H1 (cell line): ENCODE data around the gene KLK7. TPM values are rescaled to one million over a fixed set of nuclear protein-coding genes. Genes with fewer than 3 reads are reported as not detected.

Source experiments
- CTCF ChIA-PET: fragments of 300-600 bp; sonication (Branson Sonifier 250); formaldehyde crosslinking; loops from one replicate; lab custom pipeline; 2021; ENCODE audit not compliant: partially characterized antibody; lab: Charles Lee
- POLR2A ChIA-PET: fragments of 300-600 bp; sonication (Branson Sonifier 250); formaldehyde crosslinking; loops from one replicate; lab custom pipeline; 2021; ENCODE audit warnings: inconsistent platforms; ENCODE audit not compliant: partially characterized antibody; lab: Charles Lee
- DNase-seq, 2 experiments: peaks; one replicate each; pipeline versions ENCODE4 v3.0.0 to v3.0.0-alpha.2; 2010 to 2022; ENCODE audit warnings: low spot score in 2 of 2, low read depth in 1 of 2, mixed read lengths in 1 of 2
- FAIRE-seq: peaks from 2 replicates; lab custom pipeline; 2011; peaks lifted over from hg19 to GRCh38; lab: Jason Lieb, UNC
- H2AFZ ChIP-seq: 2 replicates; pipeline ENCODE4 v1.8.1; 2012; ENCODE audit warnings: low read length, inconsistent platforms
- H2AK5ac ChIP-seq: 2 replicates; pipeline ENCODE4 v1.6.1; 2013; ENCODE audit warnings: low read depth, low read length
- H2BK120ac ChIP-seq: replicated peaks from 2 replicates; pipeline ENCODE3; 2013; ENCODE audit warnings: low read depth, low read length, inconsistent platforms
- H2BK12ac ChIP-seq: 2 replicates; pipeline ENCODE4 v1.6.1; 2013; ENCODE audit warnings: low read depth, low read length
- H2BK15ac ChIP-seq: 2 replicates; pipeline ENCODE4 v1.6.1; 2013; ENCODE audit warnings: low read length
- H2BK20ac ChIP-seq: 2 replicates; pipeline ENCODE4 v1.6.1; 2013; ENCODE audit warnings: low read length
- H2BK5ac ChIP-seq: 2 replicates; pipeline ENCODE4 v1.6.1; 2013; ENCODE audit warnings: low read depth, low read length
- H3K14ac ChIP-seq: 2 replicates; pipeline ENCODE4 v1.6.1; 2013; ENCODE audit warnings: inconsistent platforms; ENCODE audit not compliant: insufficient read length
- H3K18ac ChIP-seq: 2 replicates; pipeline ENCODE4 v1.6.1; 2013; ENCODE audit warnings: low read length; ENCODE audit errors: extremely low read depth
- H3K23ac ChIP-seq: 2 replicates; pipeline ENCODE4 v1.6.1; 2013; ENCODE audit warnings: inconsistent platforms; ENCODE audit not compliant: insufficient read length
- H3K23me2 ChIP-seq: 2 replicates; pipeline ENCODE4 v1.6.1; 2013; ENCODE audit warnings: low read depth, low read length
- H3K27ac ChIP-seq: 2 replicates; pipeline ENCODE4 v1.6.1; 2011; ENCODE audit warnings: low read depth, low read length, inconsistent platforms
- H3K27me3 ChIP-seq, 4 experiments: replicated peaks in 1 of 4; 1 replicate in 1 of 4; 2 replicates in 3 of 4; pipeline versions ENCODE4 v1.6.1 to v1.8.1; 2011 to 2013; ENCODE audit warnings: low read length in 3 of 4, mild to moderate bottlenecking in 3 of 4, inconsistent platforms in 2 of 4, mixed read lengths in 2 of 4, moderate library complexity in 1 of 4; ENCODE audit not compliant: control insufficient read depth in 3 of 4, insufficient read depth in 3 of 4; ENCODE audit errors: extremely low read depth in 1 of 4
- H3K36me3 ChIP-seq, 4 experiments: 2 replicates each; pipeline versions ENCODE4 v1.6.1 to v1.8.1; 2011 to 2013; ENCODE audit warnings: mild to moderate bottlenecking in 4 of 4, low read length in 3 of 4, moderate library complexity in 2 of 4, control low read depth in 1 of 4, inconsistent platforms in 1 of 4; ENCODE audit not compliant: insufficient read depth in 4 of 4, control insufficient read depth in 2 of 4
- H3K4ac ChIP-seq: replicated peaks from 2 replicates; pipeline ENCODE3; 2013; ENCODE audit warnings: low read length, low read depth, mixed read lengths, inconsistent platforms; ENCODE audit not compliant: insufficient read length
- H3K4me1 ChIP-seq, 4 experiments: replicated peaks in 1 of 4; 1 replicate in 1 of 4; 2 replicates in 3 of 4; pipeline versions ENCODE4 v1.6.1 to v1.8.1; 2011 to 2013; ENCODE audit warnings: low read length in 3 of 4, inconsistent platforms in 2 of 4, mixed read lengths in 1 of 4; ENCODE audit not compliant: insufficient read depth in 4 of 4, control insufficient read depth in 3 of 4
- H3K4me2 ChIP-seq, 2 experiments: 2 replicates each; pipeline versions ENCODE4 v1.6.1 to v1.8.1; 2011 to 2013; ENCODE audit warnings: low read depth in 2 of 2, low read length in 2 of 2, control low read depth in 1 of 2, inconsistent platforms in 1 of 2, mild to moderate bottlenecking in 1 of 2; ENCODE audit not compliant: insufficient read depth in 1 of 2
- H3K4me3 ChIP-seq, 4 experiments: fragments of 200-600, 300-600 bp in 1 of 4; sonication (generic), shearing (Covaris generic), sonication (Bioruptor Twin) in 1 of 4; 2 replicates each; pipeline versions ENCODE4 v1.5.1 to v1.8.1; 2011 to 2016; ENCODE audit warnings: low read length in 4 of 4, low read depth in 3 of 4, control low read depth in 2 of 4, inconsistent platforms in 2 of 4, mild to moderate bottlenecking in 2 of 4, mixed read lengths in 1 of 4, moderate library complexity in 1 of 4; ENCODE audit not compliant: insufficient read depth in 2 of 4; ENCODE audit errors: extremely low read depth in 1 of 4
- H3K56ac ChIP-seq: replicated peaks from 2 replicates; pipeline ENCODE3; 2013; ENCODE audit warnings: low read depth, mild to moderate bottlenecking, mixed read lengths, low read length, inconsistent platforms; ENCODE audit not compliant: insufficient read length
- H3K79me1 ChIP-seq: 2 replicates; pipeline ENCODE4 v1.6.1; 2013; ENCODE audit warnings: low read depth, low read length, control low read depth
- H3K79me2 ChIP-seq, 2 experiments: 2 replicates each; pipeline versions ENCODE4 v1.6.1 to v1.8.1; 2012 to 2013; ENCODE audit warnings: low read length in 2 of 2, mild to moderate bottlenecking in 2 of 2, inconsistent platforms in 1 of 2; ENCODE audit not compliant: insufficient read depth in 2 of 2, control insufficient read depth in 1 of 2
- H3K9ac ChIP-seq, 4 experiments: replicated peaks in 1 of 4; 1 replicate in 1 of 4; 2 replicates in 3 of 4; pipeline versions ENCODE4 v1.6.1 to v1.8.1; 2011 to 2013; ENCODE audit warnings: low read depth in 3 of 4, low read length in 3 of 4, control low read depth in 2 of 4, mild to moderate bottlenecking in 2 of 4, moderate library complexity in 2 of 4, inconsistent platforms in 1 of 4; ENCODE audit errors: extremely low read depth in 1 of 4
- H3K9me3 ChIP-seq, 2 experiments: 2 replicates each; pipeline versions ENCODE4 v1.6.1 to v1.8.1; 2012 to 2013; ENCODE audit warnings: mild to moderate bottlenecking in 2 of 2, moderate library complexity in 2 of 2, control low read depth in 1 of 2, inconsistent platforms in 1 of 2, low read depth in 1 of 2, low read length in 1 of 2, mixed read lengths in 1 of 2; ENCODE audit not compliant: insufficient read depth in 2 of 2
- H4K20me1 ChIP-seq, 2 experiments: replicated peaks in 1 of 2; 2 replicates each; pipeline versions ENCODE3 to v1.8.1; 2011 to 2013; ENCODE audit warnings: inconsistent platforms in 2 of 2, low read length in 2 of 2, mild to moderate bottlenecking in 1 of 2; ENCODE audit not compliant: insufficient read depth in 2 of 2, control insufficient read depth in 1 of 2
- H4K5ac ChIP-seq: 2 replicates; pipeline ENCODE4 v1.6.1; 2013; ENCODE audit warnings: low read length, low read depth, mixed read lengths, inconsistent platforms; ENCODE audit not compliant: insufficient read length
- H4K8ac ChIP-seq: 2 replicates; pipeline ENCODE4 v1.8.0; 2013; ENCODE audit warnings: mild to moderate bottlenecking, moderate library complexity, low read length, inconsistent platforms; ENCODE audit not compliant: insufficient read depth; ENCODE audit errors: extremely low read depth
- H4K91ac ChIP-seq: replicated peaks from 2 replicates; pipeline ENCODE3; 2013; ENCODE audit warnings: low read length, mixed read lengths, inconsistent platforms; ENCODE audit not compliant: insufficient read length
- CEBPB ChIP-seq: IDR thresholded peaks from 2 replicates; pipeline ENCODE4 v1.6.1; 2012; ENCODE audit warnings: low read depth, low read length
- CHD1 ChIP-seq: IDR thresholded peaks from 2 replicates; pipeline ENCODE4 v1.6.1; 2012; ENCODE audit warnings: low read depth, low read length, improper control_type of control experiment
- CREB1 ChIP-seq: IDR thresholded peaks from 2 replicates; pipeline ENCODE4 v1.6.1; 2012; ENCODE audit warnings: inconsistent platforms
- CTBP2 ChIP-seq: IDR thresholded peaks from 2 replicates; pipeline ENCODE4 v1.7.0; 2011; ENCODE audit warnings: borderline replicate concordance, mild to moderate bottlenecking, moderate library complexity, mixed read lengths, low read length; ENCODE audit not compliant: insufficient read depth, insufficient read length
- JUN ChIP-seq: IDR thresholded peaks from 2 replicates; pipeline ENCODE4 v1.6.1; 2011; ENCODE audit warnings: low read depth, mild to moderate bottlenecking, improper control_type of control experiment, low read length
- KDM4A ChIP-seq: IDR thresholded peaks from one replicate; pipeline ENCODE4 v1.7.1; 2012; ENCODE audit warnings: low read depth, mild to moderate bottlenecking, moderate library complexity, low read length, inconsistent platforms; ENCODE audit not compliant: severe bottlenecking
- RXRA ChIP-seq: IDR thresholded peaks from 2 replicates; pipeline ENCODE4 v1.6.1; 2011; ENCODE audit warnings: low read depth, mild to moderate bottlenecking, low read length, moderate library complexity; ENCODE audit not compliant: insufficient read depth
- SIN3A ChIP-seq, 2 experiments: IDR thresholded peaks in 1 of 2; conservative IDR thresholded peaks in 1 of 2; 2 replicates each; pipeline ENCODE4 v1.6.1; 2011 to 2012; ENCODE audit warnings: low read length in 2 of 2, improper control_type of control experiment in 1 of 2, low read depth in 1 of 2, mild to moderate bottlenecking in 1 of 2
- SP1 ChIP-seq: IDR thresholded peaks from 2 replicates; pipeline ENCODE4 v1.6.1; 2011; ENCODE audit warnings: low read depth, low read length
- TBP ChIP-seq: IDR thresholded peaks from 2 replicates; pipeline ENCODE4 v1.6.1; 2011; ENCODE audit warnings: low read depth, low read length, improper control_type of control experiment
- TCF12 ChIP-seq: IDR thresholded peaks from 2 replicates; pipeline ENCODE4 v1.6.1; 2011; ENCODE audit warnings: low read depth, mild to moderate bottlenecking, low read length
- TEAD4 ChIP-seq: IDR thresholded peaks from 2 replicates; pipeline ENCODE4 v1.6.1; 2012; ENCODE audit warnings: low read depth, low read length, inconsistent platforms, mixed read lengths
- WGBS, 2 experiments: shearing (Covaris generic) in 1 of 2; methylation state at CpG; one replicate each; pipeline versions ENCODE4 v1.1.6 to v1.1.7; 2013 to 2015; ENCODE audit warnings: low lambda C conversion rate in 2 of 2, mixed read lengths in 2 of 2, inconsistent platforms in 1 of 2, low coverage in 1 of 2, missing lambda C conversion rate in 1 of 2; ENCODE audit not compliant: insufficient replicate concordance in 2 of 2, insufficient coverage in 1 of 2, insufficient read length in 1 of 2; ENCODE audit errors: extremely low coverage in 1 of 2, missing lambda C conversion rate in 1 of 2; 5-methylcytosine and 5-hydroxymethylcytosine counted together
- polyA plus RNA-seq, 7 experiments: library from polyadenylated mRNA; depleted of rRNA in 3 of 7; stranded (reverse) in 5 of 7; unstranded in 2 of 7; fragments of >200 nt in 5 of 7; fragments of 200-250 nt in 2 of 7; gene quantifications; 1 replicate in 5 of 7; 2 replicates in 1 of 7; 4 replicates in 1 of 7; pipeline versions ENCODE4 v1.2.1 to v1.2.3, GENCODE V29; 2011 to 2013; ENCODE audit warnings: missing spikeins in 2 of 7, mixed read lengths in 2 of 7
- total RNA-seq: library from RNA; stranded (reverse); fragmentation: NEBNext Ultra II Directional; extraction: Animal tissue kit (Norgen Biotek cat#: 25700); gene quantifications from 2 replicates; pipeline ENCODE4 v1.2.1, GENCODE V29; 2021

KLK7 gene
- total and polyA plus RNA-seq, 2 of the 8 experiments (the other 6 are each of a cell fraction or from before 2014, with no cell fraction given): 0.73 to 1.4 TPM

GRCh38 chr19:51018745-51019543 lies 35.2 kb upstream of the KLK7 start:
- no peak overlapping the region for H3K23ac ChIP-seq
- peaks cover 0 to 7% (median 3%) of the 10 kb centered on the region in 4 experiments; a peak in 5 of 7 replicates for H3K4me1 ChIP-seq
- no peaks in the 10 kb centered on the region for H3K36me3 ChIP-seq
- no peak overlapping the region for H3K56ac ChIP-seq
- no peak overlapping the region; the same call in 1 of the 2 replicates for H2BK5ac ChIP-seq
- H4K20me1 ChIP-seq: no peaks in the 10 kb centered on the region
- CTCF ChIA-PET: interaction anchor here (0.7 to 15.0 kb wide), 10 partner anchors 9 to 101 kb away, joined by 3 to 269 read pairs (median 4); no protein-coding TSS in a partner anchor
- H3K27ac ChIP-seq: no peak overlapping the region
- peak overlapping the region; percentile 50; the same call in 1 of the 2 replicates for H2BK12ac ChIP-seq
- H2AK5ac ChIP-seq: no peak overlapping the region
- 3% methylated on average over 29 of the region's 68 CpGs; no CpG with 5 or more reads in 1 of the 2 experiments for WGBS, 2 experiments
- H4K8ac ChIP-seq: peak overlapping the region; percentile 71
- H2BK120ac ChIP-seq: no peak overlapping the region
- H3K9me3 ChIP-seq: no peaks in the 10 kb centered on the region
- no peak overlapping the region for H3K14ac ChIP-seq
- no peaks in the 10 kb centered on the region for H3K79me1 ChIP-seq
- peak overlapping the region; percentile 41; the same call in 1 of the 2 replicates for H2AFZ ChIP-seq
- H3K4me2 ChIP-seq: peak overlapping the region; percentile 81 to 93
- H3K9ac ChIP-seq: no peak overlapping the region; a peak in 1 of 7 replicates
- H2BK15ac ChIP-seq: no peak overlapping the region
- no peaks in the 10 kb centered on the region for H3K79me2 ChIP-seq
- peaks cover 14% of the 10 kb centered on the region; the same call in 1 of the 2 replicates for H3K23me2 ChIP-seq
- H4K5ac ChIP-seq: no peak overlapping the region
- DNase-seq: peak in 1 of 2 experiments; percentile 73
- H2BK20ac ChIP-seq: no peak overlapping the region
- peaks cover 0 to 30% (median 19%) of the 10 kb centered on the region in 4 experiments; a peak in 5 of 7 replicates for H3K27me3 ChIP-seq
- H4K91ac ChIP-seq: peak overlapping the region; percentile 36
- H3K4me3 ChIP-seq: peak overlapping the region; percentile 51 to 73 (median 52)
- no peak for FAIRE-seq
- peak overlapping the region; percentile 38 for H3K18ac ChIP-seq
- POLR2A ChIA-PET: interaction anchor here (0.6 to 2.8 kb wide), 8 partner anchors 11 to 1981 kb away, joined by 3 to 12 read pairs (median 4); no protein-coding TSS in a partner anchor
- H3K4ac ChIP-seq: no peak overlapping the region
- TF ChIP-seq SIN3A (conservative IDR thresholded peaks at IDR 0.05 in 1 of 2, IDR thresholded peaks at IDR 0.05 in 1 of 2; ENCODE audit: low read depth in 1 of 2, low read length in 2 of 2) (no peak), CREB1 (no peak), TCF12 (no peak), RXRA (no peak), KDM4A (peak; percentile 78), CTBP2 (no peak), TBP (no peak), CHD1 (no peak), SP1 (no peak), TEAD4 (no peak), CEBPB (peak; percentile 91), JUN (no peak)
